Measurements from ENCODE around the gene LIN7A.

Gene LIN7A, protein sequence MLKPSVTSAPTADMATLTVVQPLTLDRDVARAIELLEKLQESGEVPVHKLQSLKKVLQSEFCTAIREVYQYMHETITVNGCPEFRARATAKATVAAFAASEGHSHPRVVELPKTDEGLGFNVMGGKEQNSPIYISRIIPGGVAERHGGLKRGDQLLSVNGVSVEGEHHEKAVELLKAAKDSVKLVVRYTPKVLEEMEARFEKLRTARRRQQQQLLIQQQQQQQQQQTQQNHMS

GRCh38 chr12:80937391-80938238, at the start of gene LIN7A:
Gene LIN7A (minus strand): TSS chr12:80937934. CDS start chr12:80937722, 212 bp downstream.
- DNase-seq: no peak

DNA sequence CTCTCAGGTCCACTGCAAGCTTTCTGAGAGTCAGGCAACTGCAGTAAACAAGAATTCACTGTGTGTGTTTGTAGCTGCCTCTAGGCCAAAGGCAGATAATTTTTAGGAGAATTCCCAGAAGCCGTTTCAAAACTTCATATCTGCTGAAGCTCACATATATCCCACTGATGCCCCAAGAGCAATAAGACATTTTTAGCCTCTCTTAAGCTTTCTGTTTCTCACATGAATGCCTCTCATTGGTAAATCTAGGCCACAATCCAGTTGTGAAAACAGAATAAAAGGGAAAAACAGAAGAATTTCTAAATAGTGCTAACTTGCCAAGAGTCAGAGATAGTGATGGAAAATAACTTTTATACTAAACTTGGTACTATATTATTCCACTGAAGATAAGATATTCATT, 48.5 kb upstream of the LIN7A start:
- DNase-seq: no peak

DNA sequence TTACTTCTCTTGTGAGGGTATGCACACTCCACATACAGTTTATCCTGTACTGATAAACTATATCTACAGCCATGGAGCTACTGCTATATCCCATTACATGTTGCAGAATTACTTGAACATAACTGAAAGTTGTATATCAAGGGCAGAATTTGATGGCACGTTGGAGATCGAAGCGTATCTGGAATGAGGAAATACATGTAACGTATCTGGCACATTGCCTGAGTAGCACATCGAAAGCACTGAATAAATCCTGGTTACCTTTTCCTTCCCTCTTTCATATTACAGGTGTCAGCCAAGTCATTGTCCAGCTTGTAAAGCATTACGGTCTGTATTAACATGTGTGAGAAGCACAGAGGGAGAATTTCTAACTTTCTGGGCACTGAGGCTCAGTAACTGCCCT, 42.1 kb upstream of the LIN7A start:
- no peak for DNase-seq

- DNase-seq: no peak
Observed at GRCh38 chr12:80979251-80979650, 41.5 kb upstream of the LIN7A start.

GRCh38 chr12:80977346-80977745, 39.6 kb upstream of the LIN7A start:
- no peak for DNase-seq

GRCh38 chr12:80968326-80968725, 30.6 kb upstream of the LIN7A start:
- DNase-seq: no peak

- no peak for DNase-seq
Observed at GRCh38 chr12:80967565-80967964, 29.8 kb upstream of the LIN7A start.

- DNase-seq: no peak
Observed at GRCh38 chr12:80966001-80966400, 28.3 kb upstream of the LIN7A start.

DNA sequence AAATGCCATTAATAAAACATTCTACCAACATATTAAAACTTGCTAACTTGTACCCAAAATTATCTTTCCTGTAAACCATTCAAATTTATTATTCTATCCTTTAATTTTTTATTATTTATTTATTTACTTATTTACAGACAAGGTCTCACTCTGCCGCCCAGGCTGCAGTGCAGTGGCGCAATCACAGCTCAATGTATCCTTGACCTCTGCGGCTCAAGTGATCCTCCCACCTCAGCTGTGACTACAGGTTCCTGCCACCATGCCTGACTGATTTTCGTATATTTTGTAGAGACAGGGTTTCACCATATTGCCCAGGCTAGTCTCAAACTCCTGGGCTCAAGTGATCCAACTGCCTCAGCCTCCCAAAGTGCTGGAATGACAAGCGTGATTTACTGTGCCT, 20.4 kb upstream of the LIN7A start:
- no peak for DNase-seq

GRCh38 chr12:80954857-80955520, 17.3 kb upstream of the LIN7A start:
- no peak for DNase-seq

GRCh38 chr12:80952443-80952842, 14.7 kb upstream of the LIN7A start:
- no peak for DNase-seq

DNA sequence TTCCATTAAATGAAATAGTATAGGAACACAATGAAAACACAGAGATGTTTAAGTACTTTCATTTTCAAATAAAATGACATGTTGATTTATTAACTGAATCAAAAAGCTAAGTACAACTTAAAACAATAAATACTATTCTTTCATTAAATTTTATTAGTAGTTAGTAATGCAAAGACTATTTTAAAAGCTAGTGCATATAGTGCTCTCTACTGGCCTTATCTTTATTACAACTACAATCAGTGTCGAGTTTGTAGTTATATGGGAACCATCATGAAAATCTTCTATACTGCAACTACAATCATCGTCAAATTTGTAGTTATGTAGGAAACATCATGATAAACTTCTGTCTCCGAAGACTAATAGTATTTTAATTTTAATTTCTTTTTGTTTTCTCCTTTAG, 8.9 kb upstream of the LIN7A start:
- DNase-seq: no peak

GRCh38 chr12:80943338-80943737, 5.6 kb upstream of the LIN7A start:
- DNase-seq: no peak

DNA sequence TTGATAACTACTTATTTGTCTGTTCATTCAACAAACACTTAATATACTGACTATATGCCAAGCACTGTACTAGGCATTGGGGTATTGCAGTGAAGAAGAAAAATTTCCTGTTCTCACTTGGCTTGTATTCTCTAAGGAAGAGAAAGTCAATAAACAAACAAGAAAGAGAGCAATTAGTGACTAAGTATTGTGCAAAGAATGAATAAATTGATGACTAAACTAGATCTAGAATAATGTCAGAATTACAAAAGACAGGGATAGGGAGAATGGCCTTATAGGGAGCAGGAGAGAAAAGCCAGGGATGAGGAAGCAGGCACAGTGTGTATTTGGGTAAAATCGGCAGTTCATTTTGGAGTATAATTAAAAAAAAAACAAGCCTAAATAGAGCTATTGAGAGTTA, 4.2 kb upstream of the LIN7A start:
- DNase-seq: no peak

DNA sequence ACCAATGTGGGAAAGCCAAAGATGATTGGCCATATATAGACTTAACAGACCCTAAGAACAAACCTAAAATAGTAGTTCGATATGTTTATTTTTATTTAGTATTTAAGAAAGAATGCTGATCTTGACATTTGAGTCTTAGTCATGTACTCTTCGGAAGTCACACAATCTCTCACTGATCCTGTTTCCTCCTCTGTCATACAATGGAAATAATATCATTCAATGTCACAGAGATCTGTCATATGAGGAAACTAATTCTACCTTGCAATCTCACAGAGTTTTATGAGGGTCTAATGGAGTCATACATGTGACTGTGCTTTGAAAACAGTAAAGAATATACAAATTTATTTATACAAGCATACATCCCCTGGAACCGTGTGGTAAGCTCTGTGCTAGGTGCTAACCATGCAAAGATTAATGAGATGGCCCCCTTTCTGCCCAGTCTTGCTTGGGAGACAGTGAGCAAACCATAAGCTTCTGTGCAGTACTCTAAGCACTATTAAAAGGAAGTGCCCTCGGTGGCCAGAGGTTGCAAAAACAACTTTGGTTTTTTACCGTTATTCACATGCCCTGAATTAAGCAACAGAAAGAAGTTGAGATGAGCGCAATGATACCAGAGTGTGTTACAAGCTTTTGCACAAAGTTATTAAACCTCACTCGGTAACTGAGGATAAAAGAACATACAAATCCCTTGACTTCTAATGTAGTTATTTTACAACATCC, 1.7 kb upstream of the LIN7A start:
- DNase-seq: no peak

GRCh38 chr12:80938397-80938796, 663 bp upstream of the LIN7A start:
- no peak for DNase-seq

- no peak for DNase-seq
Observed at GRCh38 chr12:80936642-80937390, 918 bp downstream of the LIN7A start.

- DNase-seq: no peak
Observed at GRCh38 chr12:80936353-80936641, 1.4 kb downstream of the LIN7A start.

GRCh38 chr12:80935111-80935510, 2.6 kb downstream of the LIN7A start:
- DNase-seq: no peak

DNA sequence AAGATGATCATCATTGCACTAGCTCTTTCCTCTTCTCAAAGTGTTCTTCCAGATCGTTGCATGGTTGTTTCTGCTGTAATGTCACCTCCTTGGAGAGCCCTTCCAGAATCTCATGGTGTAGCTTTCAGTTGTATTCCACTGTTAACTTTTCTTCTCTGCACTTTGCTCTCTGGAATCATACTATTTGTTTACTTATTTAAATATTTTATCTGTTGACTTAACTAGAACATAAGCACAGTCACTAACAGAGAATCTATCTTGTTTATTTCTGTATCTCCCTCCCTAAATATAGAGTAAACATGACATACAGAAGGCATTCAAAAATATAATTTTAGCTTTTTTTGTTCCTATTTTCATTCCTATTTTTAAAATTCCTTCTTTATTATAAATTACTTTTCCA, 11.8 kb downstream of the LIN7A start:
- DNase-seq: no peak

GRCh38 chr12:80925237-80925636, 12.5 kb downstream of the LIN7A start:
- DNase-seq: no peak

DNA sequence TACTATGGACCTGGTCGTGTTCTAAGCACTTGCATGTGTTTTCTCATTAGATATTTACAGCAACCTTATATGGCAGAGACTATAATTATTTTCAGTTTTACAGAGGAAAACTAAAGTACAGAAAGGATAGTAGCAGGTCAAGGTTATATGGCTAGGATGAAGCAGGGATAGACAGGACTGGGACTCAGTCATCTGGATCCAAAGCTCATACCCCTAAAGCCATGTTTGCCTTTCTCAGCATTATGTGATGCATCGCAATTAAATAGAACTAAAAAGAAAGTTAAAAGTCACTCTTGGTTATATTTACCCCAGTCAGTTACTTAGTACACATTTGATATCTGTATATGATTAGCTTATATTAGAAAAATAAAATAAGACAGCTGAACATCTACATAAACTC, 13.3 kb downstream of the LIN7A start:
- no peak for DNase-seq

- no peak for DNase-seq
Observed at GRCh38 chr12:80920006-80920405, 17.7 kb downstream of the LIN7A start.

All from CD4-positive, alpha-beta T cell treated with Interleukin-10 for 1 hour (primary cell).